ENCODE measurements around the gene PPP3R2.

DNA sequence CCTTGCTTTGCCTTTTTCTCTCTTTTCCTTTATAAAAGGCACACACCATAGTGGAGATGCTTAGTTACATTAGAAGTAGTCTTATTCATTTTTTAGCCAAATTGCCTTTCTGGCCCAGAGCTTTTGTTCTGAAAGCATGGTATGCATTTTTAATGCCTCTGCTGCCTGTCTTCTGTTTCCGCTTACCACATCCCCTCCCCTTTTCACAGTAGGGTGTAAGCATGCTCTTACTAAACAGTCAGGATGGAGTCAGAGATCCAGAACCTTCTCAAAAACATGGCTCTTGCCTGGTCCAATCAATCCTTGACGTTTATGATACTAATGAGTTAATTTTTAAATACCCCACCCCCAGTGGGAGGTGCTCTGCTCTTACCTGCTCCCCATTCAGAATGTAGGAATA is 22.5 kb downstream of the PPP3R2 start:
- TF ChIP-seq, protein P1, sequence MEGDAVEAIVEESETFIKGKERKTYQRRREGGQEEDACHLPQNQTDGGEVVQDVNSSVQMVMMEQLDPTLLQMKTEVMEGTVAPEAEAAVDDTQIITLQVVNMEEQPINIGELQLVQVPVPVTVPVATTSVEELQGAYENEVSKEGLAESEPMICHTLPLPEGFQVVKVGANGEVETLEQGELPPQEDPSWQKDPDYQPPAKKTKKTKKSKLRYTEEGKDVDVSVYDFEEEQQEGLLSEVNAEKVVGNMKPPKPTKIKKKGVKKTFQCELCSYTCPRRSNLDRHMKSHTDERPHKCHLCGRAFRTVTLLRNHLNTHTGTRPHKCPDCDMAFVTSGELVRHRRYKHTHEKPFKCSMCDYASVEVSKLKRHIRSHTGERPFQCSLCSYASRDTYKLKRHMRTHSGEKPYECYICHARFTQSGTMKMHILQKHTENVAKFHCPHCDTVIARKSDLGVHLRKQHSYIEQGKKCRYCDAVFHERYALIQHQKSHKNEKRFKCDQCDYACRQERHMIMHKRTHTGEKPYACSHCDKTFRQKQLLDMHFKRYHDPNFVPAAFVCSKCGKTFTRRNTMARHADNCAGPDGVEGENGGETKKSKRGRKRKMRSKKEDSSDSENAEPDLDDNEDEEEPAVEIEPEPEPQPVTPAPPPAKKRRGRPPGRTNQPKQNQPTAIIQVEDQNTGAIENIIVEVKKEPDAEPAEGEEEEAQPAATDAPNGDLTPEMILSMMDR (IDR thresholded peaks at IDR 0.05; ENCODE audit: extremely low read depth in 1 of 2, insufficient read depth in 1 of 2, low read depth in 1 of 2, low read length in 2 of 2) = no peak
- TF ChIP-seq JUN (IDR thresholded peaks at IDR 0.05; ENCODE audit: borderline replicate concordance, insufficient read depth, insufficient read length, low read depth) (no peak), MYC (IDR thresholded peaks at IDR 0.05; ENCODE audit: low read depth, low read length) (no peak), POLR2AphosphoS5 (IDR thresholded peaks at IDR 0.05; ENCODE audit: insufficient read depth, low read depth, low read length) (no peak), EZH2 (IDR thresholded peaks at IDR 0.05; ENCODE audit: borderline replicate concordance, low read depth, low read length, severe bottlenecking) (no peak)
